HepG2 (cell line): ENCODE measurements around the gene HYAL1. TPM values are rescaled to one million over a fixed set of nuclear protein-coding genes. Genes with fewer than 3 reads are reported as not detected.

ENCODE experiments used
- CERS6 ChIP-seq: sonication (generic); formaldehyde crosslinking; IDR thresholded peaks from 2 replicates; pipeline ENCODE4 v1.5.0; 2020; ENCODE audit warnings: missing genetic modification reagents
- CREB1 ChIP-seq, 2 experiments: fragments of 450-650 bp in 1 of 2; IDR thresholded peaks; 2 replicates each; pipeline ENCODE4 v1.6.1; 2016 to 2017; ENCODE audit warnings: control low read depth in 1 of 2, mild to moderate bottlenecking in 1 of 2, missing compliant biosample characterization in 1 of 2, missing genetic modification characterization in 1 of 2
- CSRNP1 ChIP-seq: sonication (generic); formaldehyde crosslinking; IDR thresholded peaks from 2 replicates; pipeline ENCODE4 v1.8.1; 2023; ENCODE audit warnings: mild to moderate bottlenecking, missing genetic modification reagents
- MAFF ChIP-seq: IDR thresholded peaks from 2 replicates; pipeline ENCODE4 v1.6.1; 2011; ENCODE audit warnings: low read depth, low read length, improper control_type of control experiment
- MBD4 ChIP-seq: IDR thresholded peaks from 2 replicates; pipeline ENCODE4 v1.6.1; 2012; ENCODE audit warnings: low read length, inconsistent platforms, borderline replicate concordance
- SALL2 ChIP-seq: sonication (generic); formaldehyde crosslinking; IDR thresholded peaks from 2 replicates; pipeline ENCODE4 v1.8.1; 2023; ENCODE audit warnings: mild to moderate bottlenecking, missing genetic modification reagents, inconsistent platforms
- U2AF2 ChIP-seq: fragments of 200-400 bp; formaldehyde crosslinking; IDR thresholded peaks from 2 replicates; pipeline ENCODE4 v1.6.1; 2017; ENCODE audit warnings: low read depth, mild to moderate bottlenecking, low read length
- ZBTB34 ChIP-seq: sonication (generic); formaldehyde crosslinking; IDR thresholded peaks from 2 replicates; pipeline ENCODE4 v1.8.0; 2022; ENCODE audit warnings: mild to moderate bottlenecking, missing genetic modification reagents
- ZNF224 ChIP-seq: sonication (generic); formaldehyde crosslinking; IDR thresholded peaks from 2 replicates; pipeline ENCODE4 v1.5.0; 2020; ENCODE audit warnings: mild to moderate bottlenecking, missing genetic modification reagents
- ZNF263 ChIP-seq: sonication (generic); formaldehyde crosslinking; IDR thresholded peaks from 2 replicates; pipeline ENCODE4 v1.4.0; 2020; ENCODE audit warnings: missing genetic modification reagents
- ZNF570 ChIP-seq: sonication (generic); formaldehyde crosslinking; IDR thresholded peaks from 2 replicates; pipeline ENCODE4 v1.4.0; 2020; ENCODE audit warnings: mild to moderate bottlenecking, missing genetic modification reagents, borderline replicate concordance
- ZNF724P ChIP-seq: sonication (generic); formaldehyde crosslinking; IDR thresholded peaks from 2 replicates; pipeline ENCODE4 v1.8.0; 2022; ENCODE audit warnings: missing genetic modification reagents, borderline replicate concordance
- ZNF737 ChIP-seq: sonication (generic); formaldehyde crosslinking; IDR thresholded peaks from 2 replicates; pipeline ENCODE4 v1.5.0; 2020; ENCODE audit warnings: missing genetic modification reagents, mild to moderate bottlenecking, borderline replicate concordance
- ZNF761 ChIP-seq: sonication (generic); formaldehyde crosslinking; conservative IDR thresholded peaks from 2 replicates; pipeline ENCODE4 v1.4.0; 2020; ENCODE audit warnings: mild to moderate bottlenecking, missing genetic modification reagents
- ZNF780A ChIP-seq: sonication (generic); formaldehyde crosslinking; IDR thresholded peaks from 2 replicates; pipeline ENCODE4 v1.8.0; 2022; ENCODE audit warnings: mild to moderate bottlenecking, missing genetic modification reagents, moderate library complexity
- ZNF879 ChIP-seq: sonication (generic); formaldehyde crosslinking; IDR thresholded peaks from 2 replicates; pipeline ENCODE4 v1.8.1; 2023; ENCODE audit warnings: missing genetic modification reagents
- ZSCAN21 ChIP-seq: sonication (generic); formaldehyde crosslinking; IDR thresholded peaks from 2 replicates; pipeline ENCODE4 v1.8.0; 2022; ENCODE audit warnings: mild to moderate bottlenecking, missing genetic modification reagents, moderate library complexity, borderline replicate concordance
- polyA plus RNA-seq, 8 experiments: library from polyadenylated mRNA; depleted of rRNA in 3 of 8; stranded (reverse) in 7 of 8; unstranded in 1 of 8; fragments of >200 nt; fragmentation: Illumina TruSeq in 4 of 8; extraction: Trizol in 4 of 8; gene quantifications; 2 replicates each; pipeline versions ENCODE4 v1.2.1 to v1.2.3, GENCODE V29; 2011 to 2016; ENCODE audit warnings: low read depth in 4 of 8, missing spikeins in 1 of 8, mixed read lengths in 1 of 8; ENCODE audit not compliant: insufficient read depth in 1 of 8
- total RNA-seq, 5 experiments: library from RNA; depleted of rRNA; stranded (reverse); fragments of >200 nt; fragmentation: Illumina TruSeq; extraction: Trizol; gene quantifications; 2 replicates each; pipeline ENCODE4 v1.2.3, GENCODE V29; 2016; ENCODE audit warnings: low read depth in 1 of 5
- TF ChIP-seq, protein P1 (sequence below): sonication (generic); formaldehyde crosslinking; IDR thresholded peaks from 2 replicates; pipeline ENCODE4 v1.4.0; 2020; ENCODE audit warnings: missing genetic modification reagents
- TF ChIP-seq, protein P2 (sequence below): sonication (generic); formaldehyde crosslinking; IDR thresholded peaks from 2 replicates; pipeline ENCODE4 v1.4.0; 2020; ENCODE audit warnings: missing genetic modification reagents
- TF ChIP-seq, protein P3 (sequence below): sonication (generic); formaldehyde crosslinking; IDR thresholded peaks from 2 replicates; pipeline ENCODE4 v1.4.0; 2020; ENCODE audit warnings: missing genetic modification reagents
- TF ChIP-seq, protein P4 (sequence below): sonication (generic); formaldehyde crosslinking; IDR thresholded peaks from 2 replicates; pipeline ENCODE4 v1.8.0; 2022; ENCODE audit warnings: mild to moderate bottlenecking, missing genetic modification reagents, borderline replicate concordance

Gene HYAL1
- total and polyA plus RNA-seq, 2 of the 13 experiments (the other 11 are each of a cell fraction or from before 2014, with no cell fraction given) = 76.5 to 193 TPM

GRCh38 chr3:50269977-50270413 is 33.4 kb downstream of the HYAL1 start (continued):
- TF ChIP-seq, protein P1, sequence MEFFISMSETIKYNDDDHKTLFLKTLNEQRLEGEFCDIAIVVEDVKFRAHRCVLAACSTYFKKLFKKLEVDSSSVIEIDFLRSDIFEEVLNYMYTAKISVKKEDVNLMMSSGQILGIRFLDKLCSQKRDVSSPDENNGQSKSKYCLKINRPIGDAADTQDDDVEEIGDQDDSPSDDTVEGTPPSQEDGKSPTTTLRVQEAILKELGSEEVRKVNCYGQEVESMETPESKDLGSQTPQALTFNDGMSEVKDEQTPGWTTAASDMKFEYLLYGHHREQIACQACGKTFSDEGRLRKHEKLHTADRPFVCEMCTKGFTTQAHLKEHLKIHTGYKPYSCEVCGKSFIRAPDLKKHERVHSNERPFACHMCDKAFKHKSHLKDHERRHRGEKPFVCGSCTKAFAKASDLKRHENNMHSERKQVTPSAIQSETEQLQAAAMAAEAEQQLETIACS = no peak
- TF ChIP-seq ZNF780A (CRISPR knock-in tag) = no peak
- no peak for TF ChIP-seq MBD4
- TF ChIP-seq ZNF570 (CRISPR knock-in tag) = no peak
- TF ChIP-seq ZNF737 = no peak
- peak; percentile 58; the same call in 1 of the 2 replicates for TF ChIP-seq ZNF761 (CRISPR knock-in tag)
- TF ChIP-seq ZBTB34 = no peak
- no peak for TF ChIP-seq SALL2 (CRISPR knock-in tag)
- TF ChIP-seq ZNF263 (CRISPR knock-in tag) = no peak; the same call in 1 of the 2 replicates
- TF ChIP-seq MAFF = no peak
- TF ChIP-seq, protein P2, sequence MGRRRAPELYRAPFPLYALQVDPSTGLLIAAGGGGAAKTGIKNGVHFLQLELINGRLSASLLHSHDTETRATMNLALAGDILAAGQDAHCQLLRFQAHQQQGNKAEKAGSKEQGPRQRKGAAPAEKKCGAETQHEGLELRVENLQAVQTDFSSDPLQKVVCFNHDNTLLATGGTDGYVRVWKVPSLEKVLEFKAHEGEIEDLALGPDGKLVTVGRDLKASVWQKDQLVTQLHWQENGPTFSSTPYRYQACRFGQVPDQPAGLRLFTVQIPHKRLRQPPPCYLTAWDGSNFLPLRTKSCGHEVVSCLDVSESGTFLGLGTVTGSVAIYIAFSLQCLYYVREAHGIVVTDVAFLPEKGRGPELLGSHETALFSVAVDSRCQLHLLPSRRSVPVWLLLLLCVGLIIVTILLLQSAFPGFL (CRISPR knock-in tag) = no peak
- no peak for TF ChIP-seq CREB1 (IDR thresholded peaks at IDR 0.05)
- TF ChIP-seq CREB1 (CRISPR knock-in tag; IDR thresholded peaks at IDR 0.05) = no peak
- TF ChIP-seq, protein P3, sequence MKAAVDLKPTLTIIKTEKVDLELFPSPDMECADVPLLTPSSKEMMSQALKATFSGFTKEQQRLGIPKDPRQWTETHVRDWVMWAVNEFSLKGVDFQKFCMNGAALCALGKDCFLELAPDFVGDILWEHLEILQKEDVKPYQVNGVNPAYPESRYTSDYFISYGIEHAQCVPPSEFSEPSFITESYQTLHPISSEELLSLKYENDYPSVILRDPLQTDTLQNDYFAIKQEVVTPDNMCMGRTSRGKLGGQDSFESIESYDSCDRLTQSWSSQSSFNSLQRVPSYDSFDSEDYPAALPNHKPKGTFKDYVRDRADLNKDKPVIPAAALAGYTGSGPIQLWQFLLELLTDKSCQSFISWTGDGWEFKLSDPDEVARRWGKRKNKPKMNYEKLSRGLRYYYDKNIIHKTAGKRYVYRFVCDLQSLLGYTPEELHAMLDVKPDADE (CRISPR knock-in tag) = no peak
- no peak for TF ChIP-seq ZNF879 (CRISPR knock-in tag)
- no peak for TF ChIP-seq ZSCAN21 (CRISPR knock-in tag)
- no peak for TF ChIP-seq ZNF724P
- TF ChIP-seq U2AF2 = no peak
- TF ChIP-seq CSRNP1 (CRISPR knock-in tag) = no peak
- TF ChIP-seq ZNF224 (CRISPR knock-in tag) = no peak
- TF ChIP-seq, protein P4, sequence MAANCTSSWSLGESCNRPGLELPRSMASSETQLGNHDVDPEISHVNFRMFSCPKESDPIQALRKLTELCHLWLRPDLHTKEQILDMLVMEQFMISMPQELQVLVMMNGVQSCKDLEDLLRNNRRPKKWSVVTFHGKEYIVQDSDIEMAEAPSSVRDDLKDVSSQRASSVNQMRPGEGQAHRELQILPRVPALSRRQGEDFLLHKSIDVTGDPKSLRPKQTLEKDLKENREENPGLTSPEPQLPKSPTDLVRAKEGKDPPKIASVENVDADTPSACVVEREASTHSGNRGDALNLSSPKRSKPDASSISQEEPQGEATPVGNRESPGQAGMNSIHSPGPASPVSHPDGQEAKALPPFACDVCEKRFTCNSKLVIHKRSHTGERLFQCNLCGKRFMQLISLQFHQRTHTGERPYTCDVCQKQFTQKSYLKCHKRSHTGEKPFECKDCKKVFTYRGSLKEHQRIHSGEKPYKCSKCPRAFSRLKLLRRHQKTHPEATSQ (CRISPR knock-in tag) = no peak
- TF ChIP-seq CERS6 (CRISPR knock-in tag) = no peak
